Measurements from ENCODE around the gene TEK.

TEK gene

DNA sequence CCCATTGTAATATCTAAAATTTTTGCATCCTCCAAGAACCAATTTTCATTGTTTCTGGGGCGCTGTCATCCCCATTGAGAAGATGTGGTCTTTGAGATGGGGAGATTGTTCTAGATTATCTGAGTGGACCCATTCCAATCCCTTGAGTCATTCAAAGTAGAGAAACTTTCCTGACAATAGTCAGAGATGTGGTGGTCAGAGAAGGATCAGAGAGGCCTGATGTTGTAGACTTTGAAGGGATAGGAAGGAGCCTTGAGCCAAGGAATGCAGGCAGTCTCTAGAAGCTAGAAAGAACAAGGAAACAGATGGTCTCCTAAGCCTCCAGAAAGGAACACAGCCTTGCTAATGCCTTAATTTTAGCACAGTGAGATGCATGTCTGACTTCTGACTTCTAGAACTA, 80.4 kb downstream of the TEK start:
- H3K27ac ChIP-seq: no peak overlapping the region
- TF ChIP-seq, protein P1, sequence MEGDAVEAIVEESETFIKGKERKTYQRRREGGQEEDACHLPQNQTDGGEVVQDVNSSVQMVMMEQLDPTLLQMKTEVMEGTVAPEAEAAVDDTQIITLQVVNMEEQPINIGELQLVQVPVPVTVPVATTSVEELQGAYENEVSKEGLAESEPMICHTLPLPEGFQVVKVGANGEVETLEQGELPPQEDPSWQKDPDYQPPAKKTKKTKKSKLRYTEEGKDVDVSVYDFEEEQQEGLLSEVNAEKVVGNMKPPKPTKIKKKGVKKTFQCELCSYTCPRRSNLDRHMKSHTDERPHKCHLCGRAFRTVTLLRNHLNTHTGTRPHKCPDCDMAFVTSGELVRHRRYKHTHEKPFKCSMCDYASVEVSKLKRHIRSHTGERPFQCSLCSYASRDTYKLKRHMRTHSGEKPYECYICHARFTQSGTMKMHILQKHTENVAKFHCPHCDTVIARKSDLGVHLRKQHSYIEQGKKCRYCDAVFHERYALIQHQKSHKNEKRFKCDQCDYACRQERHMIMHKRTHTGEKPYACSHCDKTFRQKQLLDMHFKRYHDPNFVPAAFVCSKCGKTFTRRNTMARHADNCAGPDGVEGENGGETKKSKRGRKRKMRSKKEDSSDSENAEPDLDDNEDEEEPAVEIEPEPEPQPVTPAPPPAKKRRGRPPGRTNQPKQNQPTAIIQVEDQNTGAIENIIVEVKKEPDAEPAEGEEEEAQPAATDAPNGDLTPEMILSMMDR (conservative IDR thresholded peaks at IDR 0.05): no peak
- no peak for TF ChIP-seq ZFX (IDR thresholded peaks at IDR 0.05)

DNA sequence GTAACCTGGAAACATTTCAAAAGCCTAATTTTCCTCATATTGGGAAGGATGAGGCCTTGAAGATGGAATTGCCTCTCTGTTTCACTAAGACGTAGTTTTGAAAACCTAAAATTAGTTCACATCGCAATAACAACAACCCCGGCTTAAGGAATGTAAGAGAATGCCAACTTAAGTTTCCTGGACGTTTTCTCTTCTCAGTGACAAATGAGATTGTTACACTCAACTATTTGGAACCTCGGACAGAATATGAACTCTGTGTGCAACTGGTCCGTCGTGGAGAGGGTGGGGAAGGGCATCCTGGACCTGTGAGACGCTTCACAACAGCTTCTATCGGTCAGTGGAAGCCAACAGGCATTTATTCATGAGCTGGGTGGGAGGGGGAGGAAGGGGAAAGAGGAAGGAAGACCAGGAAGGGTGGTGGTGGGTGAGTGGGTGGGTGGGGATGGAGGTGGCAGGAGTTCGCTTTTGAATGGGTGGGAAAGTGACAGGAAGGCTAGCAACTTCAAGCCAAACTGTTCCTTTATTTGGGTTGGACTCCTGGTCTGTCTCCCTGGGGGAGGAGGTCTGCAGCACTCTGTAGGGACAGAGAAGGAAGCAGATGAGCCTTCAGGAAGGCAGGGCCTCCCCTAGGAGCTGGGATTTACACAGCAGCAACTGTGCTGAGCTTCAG, 83.4 kb downstream of the TEK start:
- TF ChIP-seq, protein P1 (conservative IDR thresholded peaks at IDR 0.05): no peak
- no peak for TF ChIP-seq ZFX (IDR thresholded peaks at IDR 0.05)
- H3K27ac ChIP-seq: no peak overlapping the region

DNA sequence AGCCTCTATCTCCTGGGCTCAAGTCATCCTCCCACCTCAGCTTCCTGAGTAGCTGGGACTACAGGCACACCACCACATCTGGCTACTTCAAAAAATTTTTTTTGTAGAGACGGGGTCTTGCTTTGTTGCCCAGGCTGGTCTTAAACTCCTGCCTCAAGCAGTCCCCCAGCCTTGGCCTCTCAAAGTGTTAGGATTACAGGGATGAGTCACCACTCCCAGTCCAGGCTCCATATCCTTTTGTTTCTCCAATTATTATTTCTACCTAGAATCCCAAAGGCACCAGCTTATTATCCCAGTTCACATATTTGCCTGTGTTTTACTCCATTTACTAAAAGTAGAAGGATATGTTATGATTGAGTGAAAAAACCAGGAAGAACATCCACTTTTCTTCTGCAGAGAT, 84.9 kb downstream of the TEK start:
- no peak overlapping the region for H3K27ac ChIP-seq
- TF ChIP-seq, protein P1 (conservative IDR thresholded peaks at IDR 0.05): no peak
- TF ChIP-seq ZFX (IDR thresholded peaks at IDR 0.05): no peak

DNA sequence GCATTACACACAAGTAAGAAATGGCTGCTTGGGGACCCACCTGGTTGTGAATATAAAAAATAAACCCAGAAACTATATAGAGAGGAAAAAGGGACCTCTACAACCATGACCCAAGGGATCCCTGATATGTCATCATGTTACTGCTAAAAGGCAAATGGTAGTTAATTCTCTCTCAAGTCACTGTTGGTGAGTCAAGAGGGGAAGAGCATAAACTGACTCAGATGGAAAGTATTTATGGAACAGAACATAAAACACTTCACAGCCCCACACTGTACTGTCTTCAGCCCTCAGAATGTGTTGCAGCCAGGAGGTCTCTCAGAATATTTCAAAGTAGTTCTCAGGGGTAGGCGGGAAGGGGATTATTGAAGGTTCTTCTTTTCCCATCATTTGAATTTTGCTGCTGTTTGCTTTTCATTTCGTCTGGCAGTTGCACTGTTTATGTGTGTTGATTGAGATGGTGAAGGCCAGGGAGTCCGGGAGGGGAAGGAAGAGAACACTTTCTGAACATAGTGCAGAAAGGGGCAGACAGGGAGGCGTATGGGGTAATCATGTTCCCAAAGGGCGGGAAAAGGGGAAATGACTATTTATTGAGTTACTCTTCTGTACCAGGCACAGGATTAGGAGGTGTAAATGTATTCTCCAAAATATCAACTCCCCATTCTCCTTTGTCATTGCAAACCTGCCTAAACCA, 85.5 kb downstream of the TEK start:
- TF ChIP-seq ZFX (IDR thresholded peaks at IDR 0.05): no peak
- H3K27ac ChIP-seq: no peak overlapping the region

DNA sequence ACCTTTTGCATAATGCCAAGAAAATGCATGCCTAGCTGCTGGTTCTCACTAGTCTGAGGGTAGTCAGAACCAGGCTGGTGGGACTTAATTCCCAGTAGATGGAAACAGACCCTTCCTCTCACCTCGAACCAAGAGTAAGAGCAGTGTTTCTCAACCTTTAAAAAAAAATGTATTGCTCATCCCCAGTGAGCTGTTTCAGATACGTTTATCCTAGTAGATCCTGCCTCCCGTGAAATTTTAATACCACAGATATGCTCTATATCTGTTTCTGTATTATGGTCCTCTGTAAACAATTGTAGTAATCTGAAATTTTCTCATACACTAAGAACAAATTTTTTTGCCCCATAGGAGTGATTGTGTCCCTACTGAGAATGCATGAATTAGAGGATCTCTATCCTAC, 86.2 kb downstream of the TEK start:
- H3K27ac ChIP-seq: no peak overlapping the region

DNA sequence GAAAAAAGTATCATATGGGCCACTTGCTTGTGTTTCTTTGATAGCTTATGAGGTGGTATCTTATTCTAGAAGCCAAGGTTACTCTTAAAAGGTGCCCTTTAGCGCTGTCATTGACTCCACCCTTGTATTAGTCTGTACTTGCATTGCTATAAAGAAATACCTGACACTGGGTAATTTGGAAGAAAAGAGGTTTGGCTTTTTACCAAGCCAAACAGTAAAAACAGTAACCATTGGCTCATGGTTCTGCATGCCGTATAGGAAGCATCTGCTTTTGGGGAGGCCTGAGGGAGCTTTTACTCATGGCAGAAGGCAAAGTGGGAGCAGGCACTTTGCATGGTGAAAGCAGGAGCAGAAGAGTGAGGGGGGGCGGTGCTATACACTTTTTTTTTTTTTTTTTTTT, 87.4 kb downstream of the TEK start:
- H3K27ac ChIP-seq: no peak overlapping the region
- TF ChIP-seq, protein P1 (conservative IDR thresholded peaks at IDR 0.05): no peak
- TF ChIP-seq ZFX (IDR thresholded peaks at IDR 0.05): no peak

More for the DNA sequence above, 86.2 kb downstream of the TEK start:
- TF ChIP-seq, protein P1 (conservative IDR thresholded peaks at IDR 0.05): no peak
- no peak for TF ChIP-seq ZFX (IDR thresholded peaks at IDR 0.05)

DNA sequence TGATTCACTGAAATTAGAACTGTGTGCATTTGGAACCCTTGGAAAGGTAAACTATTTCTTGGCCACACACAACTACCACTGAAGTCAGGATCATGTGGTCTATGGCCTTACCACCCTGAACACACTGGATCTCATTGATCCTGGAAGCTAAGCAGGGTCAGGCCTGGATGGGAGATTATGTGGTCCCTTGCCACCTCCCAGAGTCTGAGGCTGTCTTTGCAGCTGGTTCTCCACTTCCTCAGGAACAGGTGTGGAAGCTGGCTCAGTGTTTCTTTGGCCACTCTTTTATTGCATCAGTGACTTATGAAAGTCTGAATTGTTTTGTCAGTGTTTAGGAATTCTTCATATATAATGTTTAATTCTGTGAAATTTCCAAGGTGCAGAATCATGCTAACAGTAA, 89.2 kb downstream of the TEK start:
- H3K27ac ChIP-seq: no peak overlapping the region
- TF ChIP-seq ZFX (IDR thresholded peaks at IDR 0.05): no peak
- TF ChIP-seq, protein P1 (conservative IDR thresholded peaks at IDR 0.05): no peak

DNA sequence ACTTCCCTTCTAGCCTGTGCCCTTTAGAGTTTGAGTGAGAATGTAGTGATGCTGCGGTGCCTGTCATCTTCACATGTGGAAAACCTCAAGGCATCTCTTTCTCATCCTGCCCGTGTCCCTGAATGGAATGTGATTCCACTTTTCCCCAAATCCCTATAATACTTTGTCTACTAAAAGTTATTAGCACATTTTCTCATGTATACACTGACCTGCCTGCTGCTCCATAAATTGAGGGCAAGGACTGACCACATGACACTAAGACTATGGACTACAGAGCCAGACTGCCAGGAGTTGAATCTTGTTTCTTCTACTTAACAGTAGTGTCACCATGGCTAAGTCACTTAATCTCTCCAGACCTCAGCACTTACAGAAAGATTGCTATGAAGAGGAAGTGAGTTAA, 93.0 kb downstream of the TEK start:
- no peak for TF ChIP-seq ZFX (IDR thresholded peaks at IDR 0.05)
- TF ChIP-seq, protein P1 (conservative IDR thresholded peaks at IDR 0.05): no peak

More for the DNA sequence above, 93.0 kb downstream of the TEK start:
- H3K27ac ChIP-seq: no peak overlapping the region
